ENCODE measurements around the gene TSEN54.

TSEN54 gene

GRCh38 chr17:75481194-75482068 is 34.9 kb upstream of the TSEN54 start:
- DNase-seq, result no peak
- Histone ChIP-seq H3K9me3 (ENCODE audit: control extremely low read depth in 1 of 5, control insufficient read depth in 4 of 5, insufficient read depth in 2 of 5, low read depth in 1 of 5, low read length in 4 of 5) (no peaks in the 10 kb centered on the region), H3K27me3 (replicated peaks in 2 of 5; ENCODE audit: control insufficient read depth in 4 of 5, insufficient read depth in 5 of 5, low read length in 4 of 5) (no peaks in the 10 kb centered on the region), H3K4me3 (ENCODE audit: control insufficient read depth in 1 of 7, extremely low read depth in 1 of 7, insufficient read depth in 4 of 7, low read depth in 2 of 7, low read length in 6 of 7) (no peak overlapping the region), H3K36me3 (ENCODE audit: control insufficient read depth in 4 of 4, insufficient read depth in 4 of 4, low read length in 3 of 4) (peaks cover 2 to 22% (median 10%) of the 10 kb centered on the region in 4 experiments), H3K27ac (ENCODE audit: insufficient read depth in 1 of 2, low read depth in 1 of 2, low read length in 2 of 2, poor library complexity in 1 of 2, severe bottlenecking in 2 of 2) (no peak overlapping the region), H3K4me1 (ENCODE audit: control extremely low read depth in 1 of 4, control insufficient read depth in 4 of 4, insufficient read depth in 4 of 4, low read length in 3 of 4) (peaks cover 0 to 8% (median 6%) of the 10 kb centered on the region in 4 experiments)
- WGBS (ENCODE audit: insufficient coverage), result 94% methylated on average over 11 of the region's 13 CpGs
- ChIA-PET POLR2A (interaction anchor here (1.1 to 1.5 kb wide), 2 partner anchors 18 to 26 kb away, joined by 3 to 4 read pairs; no protein-coding TSS in a partner anchor), CTCF (interaction anchor here (1.3 to 1.8 kb wide), 5 partner anchors 8 to 53 kb away, joined by 3 to 5 read pairs (median 4); no protein-coding TSS in a partner anchor)

- ChIA-PET POLR2A (no interaction called here), CTCF (interaction anchor here (1.3 to 2.4 kb wide), 4 partner anchors 8 to 54 kb away, joined by 3 to 8 read pairs (median 4); no protein-coding TSS in a partner anchor)
- Histone ChIP-seq H3K4me1 (ENCODE audit: control extremely low read depth in 1 of 4, control insufficient read depth in 4 of 4, insufficient read depth in 4 of 4, low read length in 3 of 4) (peaks cover 4 to 17% (median 15%) of the 10 kb centered on the region in 4 experiments), H3K27me3 (replicated peaks in 2 of 5; ENCODE audit: control insufficient read depth in 4 of 5, insufficient read depth in 5 of 5, low read length in 4 of 5) (no peaks in the 10 kb centered on the region), H3K9me3 (ENCODE audit: control extremely low read depth in 1 of 5, control insufficient read depth in 4 of 5, insufficient read depth in 2 of 5, low read depth in 1 of 5, low read length in 4 of 5) (no peaks in the 10 kb centered on the region), H3K4me3 (ENCODE audit: control insufficient read depth in 1 of 7, extremely low read depth in 1 of 7, insufficient read depth in 4 of 7, low read depth in 2 of 7, low read length in 6 of 7) (no peak overlapping the region), H3K27ac (ENCODE audit: insufficient read depth in 1 of 2, low read depth in 1 of 2, low read length in 2 of 2, poor library complexity in 1 of 2, severe bottlenecking in 2 of 2) (no peak overlapping the region), H3K36me3 (ENCODE audit: control insufficient read depth in 4 of 4, insufficient read depth in 4 of 4, low read length in 3 of 4) (peaks cover 2 to 14% (median 7%) of the 10 kb centered on the region in 4 experiments)
- no peak for DNase-seq
- 94% methylated on average over 9 of the region's 16 CpGs for WGBS (ENCODE audit: insufficient coverage)
These were observed 34.0 kb upstream of the TSEN54 start for GRCh38 chr17:75482098-75482942.

GRCh38 chr17:75485688-75486087 is 30.6 kb upstream of the TSEN54 start:
- ChIA-PET POLR2A (interaction anchor here (0.8 kb wide), 1 partner anchor 8 kb away, joined by 3 read pairs; no protein-coding TSS in a partner anchor), CTCF (interaction anchor here (1.0 to 3.0 kb wide), 6 partner anchors 9 to 26 kb away, joined by 3 to 9 read pairs (median 3); no protein-coding TSS in a partner anchor)
- H3K9me3 ChIP-seq (ENCODE audit: control extremely low read depth in 1 of 5, control insufficient read depth in 4 of 5, insufficient read depth in 2 of 5, low read depth in 1 of 5, low read length in 4 of 5), result no peaks in the 10 kb centered on the region
- WGBS (ENCODE audit: insufficient coverage), result 98% methylated on average over 12 of the region's 12 CpGs
- H3K4me1 ChIP-seq (ENCODE audit: control extremely low read depth in 1 of 4, control insufficient read depth in 4 of 4, insufficient read depth in 4 of 4, low read length in 3 of 4), result peaks cover 4 to 36% (median 28%) of the 10 kb centered on the region in 4 experiments
- no peaks in the 10 kb centered on the region for H3K27me3 ChIP-seq (replicated peaks in 2 of 5; ENCODE audit: control insufficient read depth in 4 of 5, insufficient read depth in 5 of 5, low read length in 4 of 5)
- peaks cover 2 to 12% (median 9%) of the 10 kb centered on the region in 4 experiments for H3K36me3 ChIP-seq (ENCODE audit: control insufficient read depth in 4 of 4, insufficient read depth in 4 of 4, low read length in 3 of 4)
- H3K4me3 ChIP-seq (ENCODE audit: control insufficient read depth in 1 of 7, extremely low read depth in 1 of 7, insufficient read depth in 4 of 7, low read depth in 2 of 7, low read length in 6 of 7), result no peak overlapping the region
- H3K27ac ChIP-seq (ENCODE audit: insufficient read depth in 1 of 2, low read depth in 1 of 2, low read length in 2 of 2, poor library complexity in 1 of 2, severe bottlenecking in 2 of 2), result peak overlapping the region in 1 of 2 experiments; percentile 25
- no peak for DNase-seq

- Histone ChIP-seq H3K4me3 (ENCODE audit: control insufficient read depth in 1 of 7, extremely low read depth in 1 of 7, insufficient read depth in 4 of 7, low read depth in 2 of 7, low read length in 6 of 7) (no peak overlapping the region), H3K27me3 (replicated peaks in 2 of 5; ENCODE audit: control insufficient read depth in 4 of 5, insufficient read depth in 5 of 5, low read length in 4 of 5) (no peaks in the 10 kb centered on the region), H3K27ac (ENCODE audit: insufficient read depth in 1 of 2, low read depth in 1 of 2, low read length in 2 of 2, poor library complexity in 1 of 2, severe bottlenecking in 2 of 2) (peak overlapping the region in 1 of 2 experiments; percentile 6), H3K36me3 (ENCODE audit: control insufficient read depth in 4 of 4, insufficient read depth in 4 of 4, low read length in 3 of 4) (peaks cover 2 to 14% (median 12%) of the 10 kb centered on the region in 4 experiments), H3K9me3 (ENCODE audit: control extremely low read depth in 1 of 5, control insufficient read depth in 4 of 5, insufficient read depth in 2 of 5, low read depth in 1 of 5, low read length in 4 of 5) (no peaks in the 10 kb centered on the region), H3K4me1 (ENCODE audit: control extremely low read depth in 1 of 4, control insufficient read depth in 4 of 4, insufficient read depth in 4 of 4, low read length in 3 of 4) (peaks cover 4 to 40% (median 29%) of the 10 kb centered on the region in 4 experiments)
- no peak for DNase-seq
- CTCF ChIA-PET, result interaction anchor here (1.0 to 3.0 kb wide), 4 partner anchors 9 to 14 kb away, joined by 3 to 9 read pairs (median 4); no protein-coding TSS in a partner anchor
- 96% methylated on average over 12 of the region's 14 CpGs for whole genome bisulfite sequencing (ENCODE audit: insufficient coverage)
- POLR2A ChIA-PET, result interaction anchor here (0.8 kb wide), 1 partner anchor 8 kb away, joined by 3 read pairs; no protein-coding TSS in a partner anchor
These were observed 30.2 kb upstream of the TSEN54 start for GRCh38 chr17:75486151-75486550.

GRCh38 chr17:75486951-75487350 is 29.4 kb upstream of the TSEN54 start:
- H3K27ac ChIP-seq (ENCODE audit: insufficient read depth in 1 of 2, low read depth in 1 of 2, low read length in 2 of 2, poor library complexity in 1 of 2, severe bottlenecking in 2 of 2), result peak overlapping the region in 1 of 2 experiments; percentile 61
- DNase-seq, result no peak
- 88% methylated on average over 3 of the region's 5 CpGs for WGBS (ENCODE audit: insufficient coverage)
- ChIA-PET POLR2A (no interaction called here), CTCF (interaction anchor here (0.8 to 3.0 kb wide), 13 partner anchors 8 to 198 kb away, joined by 3 to 9 read pairs (median 5); partner anchors contain the start of genes SLC25A19 and TSEN54)
- H3K4me3 ChIP-seq (ENCODE audit: control insufficient read depth in 1 of 7, extremely low read depth in 1 of 7, insufficient read depth in 4 of 7, low read depth in 2 of 7, low read length in 6 of 7), result peak overlapping the region in 4 of 7 experiments; percentile 4 to 58 (median 36)
- H3K27me3 ChIP-seq (replicated peaks in 2 of 5; ENCODE audit: control insufficient read depth in 4 of 5, insufficient read depth in 5 of 5, low read length in 4 of 5), result no peaks in the 10 kb centered on the region
- peaks cover 2 to 22% (median 19%) of the 10 kb centered on the region in 4 experiments for H3K36me3 ChIP-seq (ENCODE audit: control insufficient read depth in 4 of 4, insufficient read depth in 4 of 4, low read length in 3 of 4)
- H3K4me1 ChIP-seq (ENCODE audit: control extremely low read depth in 1 of 4, control insufficient read depth in 4 of 4, insufficient read depth in 4 of 4, low read length in 3 of 4), result peaks cover 4 to 40% (median 29%) of the 10 kb centered on the region in 4 experiments
- H3K9me3 ChIP-seq (ENCODE audit: control extremely low read depth in 1 of 5, control insufficient read depth in 4 of 5, insufficient read depth in 2 of 5, low read depth in 1 of 5, low read length in 4 of 5), result no peaks in the 10 kb centered on the region

GRCh38 chr17:75487351-75488070 is 28.8 kb upstream of the TSEN54 start:
- peak overlapping the region; percentile 29 to 61 for H3K27ac ChIP-seq (ENCODE audit: insufficient read depth in 1 of 2, low read depth in 1 of 2, low read length in 2 of 2, poor library complexity in 1 of 2, severe bottlenecking in 2 of 2)
- ChIA-PET CTCF (interaction anchor here (0.8 to 3.0 kb wide), 13 partner anchors 9 to 198 kb away, joined by 3 to 9 read pairs (median 5); partner anchors contain the start of genes SLC25A19, TMEM94 and TSEN54), POLR2A (no interaction called here)
- no peaks in the 10 kb centered on the region for H3K9me3 ChIP-seq (ENCODE audit: control extremely low read depth in 1 of 5, control insufficient read depth in 4 of 5, insufficient read depth in 2 of 5, low read depth in 1 of 5, low read length in 4 of 5)
- H3K4me3 ChIP-seq (ENCODE audit: control insufficient read depth in 1 of 7, extremely low read depth in 1 of 7, insufficient read depth in 4 of 7, low read depth in 2 of 7, low read length in 6 of 7), result peak overlapping the region in 5 of 7 experiments; percentile 4 to 58 (median 33)
- no peaks in the 10 kb centered on the region for H3K27me3 ChIP-seq (replicated peaks in 2 of 5; ENCODE audit: control insufficient read depth in 4 of 5, insufficient read depth in 5 of 5, low read length in 4 of 5)
- H3K36me3 ChIP-seq (ENCODE audit: control insufficient read depth in 4 of 4, insufficient read depth in 4 of 4, low read length in 3 of 4), result peaks cover 2 to 28% (median 22%) of the 10 kb centered on the region in 4 experiments
- peak; percentile 54 to 74 (median 70) for DNase-seq
- peaks cover 4 to 40% (median 29%) of the 10 kb centered on the region in 4 experiments for H3K4me1 ChIP-seq (ENCODE audit: control extremely low read depth in 1 of 4, control insufficient read depth in 4 of 4, insufficient read depth in 4 of 4, low read length in 3 of 4)
- 22% methylated on average over 9 of the region's 12 CpGs for WGBS (ENCODE audit: insufficient coverage)
